IPS DF 4.7 (cell line): ENCODE measurements around the gene CNTNAP3B.
"Not testable (repeated sequence)": the region's sequence is repeated elsewhere in the genome, so short reads cannot be mapped to it uniquely, and the experiment has no call there.

Experiments used
- DNase-seq: peaks from one replicate; pipeline ENCODE4 v3.0.0-alpha.2; 2013; ENCODE audit warnings: low spot score; ENCODE audit errors: extremely low read depth

The CNTNAP3B gene

DNA sequence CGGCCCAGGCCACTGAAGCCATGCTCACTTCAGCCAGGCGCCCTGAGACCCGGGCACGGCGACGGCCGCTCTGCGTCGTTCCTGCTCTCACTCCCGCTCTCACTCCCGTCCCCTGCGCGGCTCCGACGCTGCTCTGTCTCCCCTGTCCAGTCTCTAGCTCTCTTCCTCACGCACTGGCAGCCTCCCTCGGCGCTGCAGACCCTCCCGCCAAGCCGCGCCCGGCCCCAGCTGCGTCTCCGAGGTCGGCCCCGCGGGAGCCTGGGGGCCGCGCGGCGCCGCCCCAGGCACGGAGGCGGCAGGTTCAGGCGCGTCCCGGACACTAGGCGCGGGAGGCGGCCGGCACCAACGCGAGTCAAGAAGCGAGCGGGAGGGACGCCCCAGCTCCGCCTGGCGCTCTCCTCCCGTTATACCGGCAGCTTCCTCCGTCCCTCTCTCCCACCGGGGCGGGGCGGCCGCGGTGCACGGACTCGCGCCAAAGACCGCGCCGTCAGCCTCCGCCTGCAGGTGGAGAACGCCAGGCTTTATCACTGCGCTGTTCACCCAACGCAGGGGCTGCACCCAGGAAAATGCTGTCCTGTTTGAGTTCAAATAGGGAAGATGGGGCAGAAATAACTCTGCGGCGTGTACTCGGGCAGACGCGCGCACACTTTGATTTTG is at the start of gene CNTNAP3B:
Gene CNTNAP3B, minus strand, starts transcription at position 354 of the 657 bp plus-strand sequence. Its CDS starts 332 bp downstream, at position 22.
- not testable (repeated sequence) for DNase-seq

DNA sequence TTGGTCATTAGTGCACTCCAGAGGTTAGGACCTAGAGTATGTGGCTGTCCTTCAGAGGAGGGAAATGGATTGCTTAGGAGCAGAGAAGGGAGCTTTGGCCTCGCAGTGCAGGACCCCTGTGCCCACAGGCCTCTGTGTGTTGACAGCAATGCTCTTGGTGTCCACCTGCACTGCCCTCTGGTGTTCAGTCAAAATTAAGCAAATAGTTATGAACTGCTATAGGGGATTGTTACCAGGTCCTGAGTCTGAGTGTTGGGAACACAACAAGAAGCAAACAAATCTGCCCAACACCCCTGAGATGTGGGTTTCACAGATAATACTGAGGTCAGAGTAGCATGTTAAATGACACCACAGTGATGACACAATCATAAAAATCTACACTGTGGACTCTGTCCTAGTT is 31.1 kb upstream of the CNTNAP3B start:
- DNase-seq: not testable (repeated sequence)

DNA sequence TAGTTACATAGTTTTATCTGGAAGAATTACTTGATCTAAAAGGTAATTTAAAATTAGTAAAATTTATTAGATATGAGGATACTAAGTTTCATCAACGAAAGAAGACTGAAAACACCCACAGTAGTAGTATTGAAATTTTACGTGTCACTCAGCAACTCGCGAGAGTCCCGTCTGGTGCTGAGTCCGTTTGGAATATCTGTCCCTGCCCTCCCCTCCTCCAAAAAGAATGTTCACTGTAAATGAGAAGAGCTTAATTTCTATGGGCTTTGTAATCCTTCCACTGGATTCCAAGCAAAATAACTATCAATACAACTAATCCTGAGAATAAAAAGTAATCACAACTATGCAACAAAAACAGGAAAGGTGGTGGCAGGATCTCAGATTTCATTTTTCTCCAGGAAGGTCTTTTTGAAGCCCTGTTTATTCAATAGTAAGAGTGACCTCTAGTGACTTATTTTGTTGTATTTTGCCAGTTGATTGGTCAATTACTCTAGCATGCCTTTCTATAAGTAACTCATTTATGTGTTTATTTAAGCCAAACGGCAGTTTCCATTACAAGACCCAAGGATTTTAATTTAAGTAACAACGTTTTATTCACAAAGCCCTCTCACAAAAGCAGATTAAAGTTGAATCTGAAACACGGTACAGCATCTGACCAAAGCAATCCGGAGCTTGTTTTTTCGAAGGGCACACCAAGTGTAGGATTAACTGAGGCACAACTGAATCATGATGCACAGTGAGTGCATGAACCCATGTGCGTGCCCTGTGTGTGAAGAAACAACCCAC is 2.0 kb downstream of the CNTNAP3B start:
- DNase-seq: not testable (repeated sequence)

DNA sequence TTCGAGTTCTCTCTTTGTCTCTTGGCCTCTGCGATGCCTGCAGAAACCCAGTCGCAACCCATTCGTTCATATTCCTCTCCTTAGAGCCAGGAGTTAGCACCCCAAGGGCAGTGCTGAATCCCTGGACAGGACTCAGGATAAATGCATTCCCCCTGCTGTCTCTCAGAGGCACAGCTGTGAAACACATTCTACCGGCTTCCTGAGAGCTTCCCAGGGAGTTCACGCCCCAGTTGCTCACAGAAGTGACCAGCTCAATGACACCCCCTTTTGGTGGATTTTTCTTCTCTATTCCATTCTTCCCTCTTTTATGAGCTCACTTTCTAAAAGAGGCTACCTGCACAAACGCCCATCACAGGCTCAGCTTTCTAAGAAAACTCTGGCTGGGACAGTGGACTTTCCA is 8.2 kb downstream of the CNTNAP3B start:
- not testable (repeated sequence) for DNase-seq

DNA sequence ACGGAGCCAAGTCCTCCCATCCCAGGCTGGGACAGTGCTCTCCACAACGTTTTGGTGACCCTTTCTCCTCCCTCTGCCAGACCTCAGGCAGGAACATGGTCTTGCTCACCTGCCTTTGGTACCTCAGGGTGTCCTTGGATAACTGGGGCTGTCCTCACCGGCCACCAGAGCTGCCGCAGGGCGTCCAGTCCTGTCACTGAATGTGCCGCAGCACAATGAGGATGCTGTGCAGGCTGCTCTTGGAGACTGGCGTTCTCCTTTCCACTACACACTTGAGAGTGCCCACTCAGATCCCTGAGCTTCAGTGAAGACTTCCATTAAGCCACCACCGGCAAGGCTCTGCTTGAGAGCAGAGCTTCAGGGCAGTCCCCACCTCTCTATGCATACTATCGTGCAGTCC is 33.3 kb downstream of the CNTNAP3B start:
- DNase-seq: not testable (repeated sequence)

DNA sequence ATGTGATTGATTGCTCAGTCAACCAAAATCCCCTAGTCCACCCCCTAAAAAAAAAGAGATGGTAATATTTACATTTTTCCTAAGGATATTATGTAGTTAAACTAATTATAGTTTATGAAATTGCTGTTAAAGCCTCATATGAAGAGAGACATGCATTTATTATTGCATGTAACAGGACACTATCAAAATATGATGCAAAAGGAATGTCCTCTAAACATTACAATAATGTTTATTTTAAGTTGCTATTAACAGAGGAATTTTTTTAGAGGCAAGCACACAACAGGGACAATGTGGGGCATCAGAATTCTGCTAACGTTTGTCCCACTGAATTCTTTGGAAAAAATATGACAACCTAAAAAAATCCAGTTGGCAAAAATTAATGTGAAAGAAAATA is 44.7 kb downstream of the CNTNAP3B start:
- not testable (repeated sequence) for DNase-seq

DNA sequence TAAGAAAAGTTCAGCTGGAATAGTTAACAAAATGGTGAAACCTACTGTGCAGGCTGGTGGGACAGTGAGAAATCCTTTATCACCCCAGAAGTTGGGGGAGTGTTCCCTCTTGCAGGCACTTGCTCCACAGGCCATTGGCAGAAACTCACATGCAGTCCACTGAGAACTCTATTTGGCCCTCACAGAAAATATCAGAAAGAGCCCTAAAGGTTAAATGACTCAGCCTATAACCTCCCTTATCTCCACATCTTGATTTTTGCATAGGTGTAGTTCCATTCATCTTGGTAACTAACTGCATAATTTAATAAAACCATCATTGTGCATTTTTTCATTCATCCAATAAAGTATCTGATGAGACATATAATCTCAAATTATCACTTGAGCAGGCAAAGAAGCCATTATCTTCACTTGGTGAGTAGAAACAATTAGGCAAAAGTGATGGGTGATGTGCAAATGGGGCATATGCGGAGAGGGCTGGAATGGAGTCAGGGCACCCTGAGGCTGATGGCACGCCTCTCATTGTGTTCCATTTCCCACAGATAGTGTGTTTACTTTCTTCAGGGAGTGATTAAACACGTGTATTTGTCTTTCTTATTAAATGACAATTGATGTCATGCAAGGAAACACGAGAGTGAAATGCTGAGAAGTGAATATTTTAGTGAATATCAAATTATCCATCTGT is 45.2 kb downstream of the CNTNAP3B start:
- DNase-seq: not testable (repeated sequence)

DNA sequence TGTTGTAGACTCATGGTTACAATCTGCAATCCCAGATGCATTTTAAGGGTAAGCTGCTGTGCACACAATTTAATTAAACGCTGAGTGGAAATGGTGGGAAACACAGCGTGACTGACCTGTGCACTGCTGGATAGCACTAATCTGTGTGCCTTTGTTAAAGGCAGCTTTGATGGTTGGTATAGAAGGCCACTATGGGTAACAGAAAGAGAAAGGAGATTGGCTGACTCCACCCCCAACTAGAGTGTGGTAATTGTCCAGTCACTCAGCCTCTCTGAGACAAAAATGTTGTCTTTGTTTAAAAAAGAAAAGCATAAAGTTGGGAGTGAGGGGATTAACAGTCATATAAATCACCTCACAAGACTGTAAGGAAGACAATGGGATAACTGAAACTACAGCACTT is 48.9 kb downstream of the CNTNAP3B start:
- DNase-seq: not testable (repeated sequence)

DNA sequence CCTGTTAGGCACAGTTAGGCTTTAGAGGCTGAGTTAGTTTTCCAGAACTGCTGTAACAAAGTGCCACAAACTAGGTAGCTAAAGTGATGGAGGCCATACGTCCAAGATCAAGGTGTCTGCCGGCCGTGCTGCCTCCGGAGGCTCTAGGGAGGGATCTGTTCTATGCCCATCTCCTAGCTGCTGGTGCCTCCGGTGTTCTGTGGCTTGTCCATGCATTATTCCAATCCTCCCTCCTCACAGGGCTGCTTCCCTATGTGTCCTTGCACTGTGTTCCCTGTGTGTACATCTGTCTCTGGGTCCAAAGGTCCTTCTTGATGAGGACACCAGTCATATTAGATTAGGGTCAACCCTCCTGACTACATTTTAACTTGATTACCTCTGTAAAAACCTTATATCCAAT is 54.4 kb downstream of the CNTNAP3B start:
- DNase-seq: not testable (repeated sequence)

DNA sequence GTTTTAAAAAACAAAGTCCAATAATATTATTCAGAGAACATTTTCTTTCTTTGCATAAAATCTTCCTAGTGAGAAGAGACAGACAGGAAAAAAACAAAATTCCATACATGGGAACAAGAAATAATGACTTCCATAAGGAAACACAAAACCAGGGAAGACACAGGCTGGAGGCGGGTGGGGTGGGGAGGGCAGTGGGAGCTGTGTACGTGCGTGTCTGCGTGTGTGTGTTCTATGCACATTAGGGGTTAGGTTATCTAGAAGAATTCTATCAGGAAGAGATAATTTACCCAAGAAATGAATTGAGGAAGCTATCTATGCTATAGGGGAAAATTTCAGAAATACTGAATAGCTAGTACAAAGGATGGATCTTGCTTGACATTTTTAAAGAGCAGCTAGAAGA is 58.2 kb downstream of the CNTNAP3B start:
- not testable (repeated sequence) for DNase-seq

DNA sequence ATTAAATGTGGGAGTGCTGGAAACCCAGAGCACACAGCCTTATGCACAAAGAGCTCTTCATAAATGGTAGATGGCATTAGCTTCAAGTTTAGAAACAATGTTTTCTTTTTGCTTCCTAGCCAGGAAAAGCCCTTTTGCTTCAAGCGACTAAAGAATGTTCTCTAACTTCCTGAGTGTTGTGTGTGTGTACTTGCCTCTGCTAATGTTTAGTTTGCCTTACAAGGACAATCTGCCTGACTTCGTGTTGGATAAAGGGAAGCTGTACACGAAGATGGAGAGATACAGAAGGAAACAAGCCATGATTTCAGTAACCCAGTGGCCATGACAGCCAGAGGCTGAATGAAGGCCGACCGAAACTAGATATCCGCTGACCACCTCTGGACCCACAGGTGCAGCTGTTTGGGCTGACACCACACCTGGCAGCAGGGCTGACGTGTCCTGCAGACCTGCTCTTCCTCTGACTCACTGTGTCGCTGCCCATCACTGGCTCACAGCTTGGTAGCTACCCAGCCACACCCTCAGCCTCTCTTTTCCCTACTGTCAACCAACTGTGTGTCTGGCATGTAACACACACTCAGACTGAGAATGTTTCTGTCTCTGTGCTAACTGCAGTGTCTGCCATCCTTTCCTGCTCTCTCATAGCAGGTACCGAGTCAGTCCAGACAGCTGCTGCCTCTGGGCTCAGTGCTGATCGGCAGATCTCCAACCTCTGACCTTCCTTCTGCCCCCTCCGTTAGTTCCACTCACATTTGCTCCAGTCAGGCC is 59.0 kb downstream of the CNTNAP3B start:
- DNase-seq: not testable (repeated sequence)

DNA sequence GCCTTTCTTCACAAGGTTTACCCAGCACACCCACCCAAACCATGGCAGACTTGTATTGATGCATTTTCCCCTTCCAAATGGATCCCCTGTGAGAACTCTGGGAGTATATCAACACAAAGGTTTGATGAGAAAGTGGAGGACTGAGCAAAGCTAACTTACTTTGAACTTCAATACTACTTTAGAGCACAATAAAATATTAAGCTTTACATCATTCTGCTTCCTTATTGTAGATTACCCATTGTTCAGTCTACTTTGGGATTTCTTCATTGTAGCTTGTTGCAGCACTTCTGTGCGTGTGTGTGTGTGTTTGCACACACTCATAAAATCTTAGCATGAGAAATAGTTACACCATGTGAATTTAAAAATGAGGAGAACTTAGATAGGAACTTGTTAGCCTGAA is 75.4 kb downstream of the CNTNAP3B start:
- DNase-seq: not testable (repeated sequence)

DNA sequence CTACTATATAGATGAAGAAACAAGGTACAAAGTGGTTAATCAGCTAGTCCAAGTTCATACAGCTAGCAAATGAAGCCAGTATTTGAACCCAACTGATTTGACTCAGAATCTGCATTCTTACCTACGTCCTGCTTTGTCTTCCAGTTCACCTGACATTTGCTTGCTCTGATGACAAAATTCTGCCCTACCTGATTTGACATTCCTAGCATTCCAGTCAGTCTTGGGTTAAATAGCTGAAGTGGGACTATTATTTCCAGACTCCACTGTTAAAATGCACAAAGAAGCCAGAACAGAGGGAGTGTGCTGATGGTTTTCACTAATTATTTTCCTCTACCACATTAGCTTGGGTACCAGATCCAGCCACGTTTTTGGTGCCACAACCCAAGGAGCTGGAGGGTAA is 78.5 kb downstream of the CNTNAP3B start:
- not testable (repeated sequence) for DNase-seq

DNA sequence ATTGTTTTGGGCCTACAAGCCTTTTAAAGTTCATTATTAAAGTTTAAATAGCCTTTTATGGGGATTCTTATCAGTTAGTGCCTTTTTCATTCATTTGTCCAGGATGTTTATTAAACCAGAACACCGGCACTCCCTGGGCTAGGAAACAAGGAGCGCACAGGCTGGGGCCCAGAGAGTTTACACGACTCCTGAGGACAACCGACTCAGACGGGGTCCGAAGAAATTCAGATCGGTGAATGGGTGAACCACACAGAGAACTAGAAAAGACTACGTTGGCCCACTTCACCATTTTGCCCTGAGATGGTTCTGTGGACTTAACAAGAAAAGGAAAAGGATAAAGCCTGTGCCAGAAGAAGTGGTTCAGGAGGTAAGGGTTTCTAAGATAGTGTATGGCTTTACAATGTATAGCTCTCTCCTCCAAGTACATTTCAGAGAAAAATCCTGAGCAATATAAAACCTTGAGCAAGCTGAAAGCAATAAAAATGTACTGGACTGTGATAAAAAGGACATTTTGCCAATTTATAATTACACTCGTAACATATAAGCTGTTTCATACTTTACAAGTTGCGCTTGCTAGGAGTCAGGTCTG is 84.7 kb downstream of the CNTNAP3B start:
- DNase-seq: not testable (repeated sequence)

DNA sequence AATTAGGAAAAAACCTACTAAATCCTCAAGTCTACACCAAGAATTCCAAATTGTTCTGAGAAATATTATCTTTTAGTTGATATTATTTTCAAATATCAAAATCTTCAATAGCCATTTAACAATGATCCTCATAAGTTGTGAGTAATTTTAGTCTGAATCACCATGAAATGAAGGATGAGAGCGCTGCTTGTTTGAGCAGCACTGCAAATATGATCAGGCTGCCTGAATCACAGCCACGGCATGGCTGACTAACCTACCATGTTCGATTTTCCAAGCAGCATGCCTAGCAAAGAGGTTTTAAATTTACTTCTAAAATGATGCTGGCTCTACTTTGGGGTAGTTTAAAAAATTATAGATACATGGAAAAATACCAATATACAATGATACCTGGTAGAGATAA is 95.7 kb downstream of the CNTNAP3B start:
- DNase-seq: not testable (repeated sequence)

DNA sequence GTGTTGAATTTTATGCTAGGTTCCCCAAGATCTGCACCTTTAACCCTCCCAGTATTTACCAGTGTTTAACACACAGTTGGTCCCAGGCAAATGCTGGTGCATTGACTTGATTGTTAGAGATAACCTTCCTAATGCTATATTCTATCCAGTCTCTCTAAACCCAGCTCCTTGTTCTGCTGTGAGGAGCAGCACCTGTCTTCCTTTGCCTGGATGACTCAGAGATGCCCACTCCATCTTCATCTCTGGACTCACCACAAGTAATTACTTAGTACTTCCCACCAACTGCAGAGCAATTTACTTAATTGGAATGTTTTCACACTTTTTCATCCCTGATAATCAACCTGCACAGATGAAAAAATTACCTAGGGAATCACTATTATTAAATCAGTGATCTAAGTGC is 108.6 kb downstream of the CNTNAP3B start:
- DNase-seq: not testable (repeated sequence)

DNA sequence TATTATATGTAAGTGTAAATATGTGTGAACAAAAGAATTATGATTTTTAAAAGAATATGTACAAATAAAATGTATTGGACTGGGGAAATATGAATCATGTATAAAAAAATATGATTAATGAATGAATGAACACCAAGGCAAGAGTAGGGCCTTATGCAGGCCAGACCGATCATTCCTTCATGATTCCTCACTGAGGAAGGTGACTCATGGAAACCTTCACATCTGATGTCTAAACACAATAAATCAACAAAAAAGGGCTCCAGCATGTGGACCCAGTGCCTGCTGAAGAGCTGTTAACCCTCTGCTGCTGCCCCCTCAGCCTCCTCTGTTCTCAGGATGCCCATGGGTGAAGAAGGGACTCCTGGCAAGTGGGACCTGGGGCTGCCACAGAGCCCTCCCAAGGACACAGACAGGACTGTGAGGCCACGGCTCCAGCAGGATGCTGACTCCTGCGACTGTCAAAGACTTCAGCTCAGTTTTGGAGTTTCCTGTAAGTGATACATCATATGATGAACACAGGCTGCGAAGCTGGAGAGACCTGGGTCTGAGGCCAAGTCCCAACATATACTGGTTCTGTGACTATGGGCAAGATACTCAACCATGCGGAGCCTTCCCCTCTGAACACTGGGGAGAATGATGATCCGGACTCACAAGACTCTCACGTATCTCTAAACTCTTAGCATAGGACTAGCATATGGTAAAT is 110.9 kb downstream of the CNTNAP3B start:
- not testable (repeated sequence) for DNase-seq

DNA sequence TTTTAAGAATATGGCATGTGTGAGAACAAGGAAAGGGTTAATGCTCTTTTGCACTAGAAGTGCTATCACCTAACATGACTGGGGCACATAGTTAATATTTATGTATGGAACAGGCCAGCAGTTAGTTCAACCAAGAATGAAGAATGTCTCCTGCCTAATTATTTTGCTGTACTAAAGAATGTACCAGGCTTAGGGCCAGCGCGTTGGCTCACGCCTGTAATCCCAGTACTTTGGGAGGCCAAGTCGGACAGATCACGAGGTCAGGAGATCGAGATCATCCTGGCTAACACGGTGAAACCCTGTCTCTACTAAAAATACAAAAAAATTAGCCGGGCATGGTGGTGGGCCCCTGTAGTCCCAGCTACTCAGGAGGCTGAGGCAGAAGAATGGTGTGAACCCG is 114.9 kb downstream of the CNTNAP3B start:
- not testable (repeated sequence) for DNase-seq

DNA sequence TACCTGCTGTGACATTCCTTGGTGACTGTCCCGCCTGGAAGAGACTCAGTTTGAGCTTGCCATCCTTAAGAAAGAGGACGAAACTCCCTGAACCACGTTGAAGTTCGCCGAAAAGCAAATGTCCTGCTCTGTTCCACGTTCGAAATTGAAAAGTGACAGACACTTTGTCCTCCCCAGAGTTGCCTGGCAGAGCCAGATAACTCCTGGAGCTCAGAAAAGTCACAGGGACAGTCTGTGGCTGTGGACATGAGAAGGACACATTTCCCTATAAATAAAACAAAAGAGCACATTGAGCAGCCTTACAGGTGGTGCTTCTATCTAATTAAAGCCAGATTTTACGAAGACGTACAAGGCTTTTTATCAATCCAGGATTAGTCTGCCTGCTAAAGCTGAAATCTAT is 137.6 kb downstream of the CNTNAP3B start:
- not testable (repeated sequence) for DNase-seq

DNA sequence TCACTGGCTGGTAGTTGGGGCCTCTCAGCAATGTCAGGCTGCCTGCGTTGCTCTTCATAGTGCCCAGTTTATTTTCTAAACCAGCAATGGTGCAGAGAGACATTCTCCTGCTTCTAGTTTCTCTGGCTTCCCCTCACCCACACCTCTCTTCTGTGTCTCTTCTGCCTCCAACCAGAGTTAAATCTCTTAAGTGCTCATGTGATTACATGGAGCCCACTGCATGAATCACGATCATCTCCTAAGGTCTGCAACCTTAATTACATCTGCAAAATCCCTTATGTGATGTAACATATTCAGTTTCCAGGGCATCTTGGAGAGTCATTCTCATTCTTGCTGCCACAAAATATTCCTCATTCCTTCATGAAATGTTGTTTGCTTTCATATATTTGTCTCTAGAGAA is 149.0 kb downstream of the CNTNAP3B start:
- DNase-seq: not testable (repeated sequence)
